GM19351 (cell line): ENCODE data around the gene CFHR3.
"Not testable (repeated sequence)": the region's sequence is repeated elsewhere in the genome, so short reads cannot be mapped to it uniquely, and the experiment has no call there.

Source experiments
- ATAC-seq: cut with Tn5 transposase; IDR thresholded peaks from one replicate; pipeline ENCODE4 v1.9.1; 2021; ENCODE audit warnings: mild to moderate bottlenecking, moderate library complexity; ENCODE audit not compliant: unreplicated experiment

Gene CFHR3

GRCh38 chr1:196774603-196775002, at the start of gene CFHR3:
Gene CFHR3 (plus strand): TSS chr1:196774840. CDS start chr1:196774887, 47 bp downstream.
- peak; percentile 58 for ATAC-seq

GRCh38 chr1:196732526-196732925, 42.1 kb upstream of the CFHR3 start:
- no peak for ATAC-seq

GRCh38 chr1:196733091-196733970, 41.3 kb upstream of the CFHR3 start:
- ATAC-seq = no peak

GRCh38 chr1:196734006-196734405, 40.6 kb upstream of the CFHR3 start:
- ATAC-seq = no peak

- no peak for ATAC-seq
These were observed 40.2 kb upstream of the CFHR3 start for GRCh38 chr1:196734460-196734859.

GRCh38 chr1:196738730-196739129, 35.9 kb upstream of the CFHR3 start:
- ATAC-seq = no peak

- ATAC-seq = peak; percentile 98
These were observed 31.4 kb upstream of the CFHR3 start for GRCh38 chr1:196743244-196743643.

- not testable (repeated sequence) for ATAC-seq
These were observed 9.5 kb upstream of the CFHR3 start for GRCh38 chr1:196765019-196765740.

GRCh38 chr1:196769823-196770222, 4.8 kb upstream of the CFHR3 start:
- not testable (repeated sequence) for ATAC-seq

- no peak for ATAC-seq
These were observed 927 bp upstream of the CFHR3 start for GRCh38 chr1:196773713-196774112.

GRCh38 chr1:196774175-196774574, 465 bp upstream of the CFHR3 start:
- ATAC-seq = no peak

GRCh38 chr1:196777603-196778002, 3.0 kb downstream of the CFHR3 start:
- ATAC-seq = no peak

GRCh38 chr1:196779093-196779492, 4.5 kb downstream of the CFHR3 start:
- ATAC-seq = no peak

- ATAC-seq = not testable (repeated sequence)
These were observed 16.6 kb downstream of the CFHR3 start for GRCh38 chr1:196791252-196791651.

GRCh38 chr1:196794103-196794502, 19.5 kb downstream of the CFHR3 start:
- ATAC-seq = not testable (repeated sequence)

GRCh38 chr1:196797891-196798290, 23.3 kb downstream of the CFHR3 start:
- ATAC-seq = no peak

- not testable (repeated sequence) for ATAC-seq
These were observed 27.3 kb downstream of the CFHR3 start for GRCh38 chr1:196801920-196802319.

GRCh38 chr1:196808529-196809235, 34.0 kb downstream of the CFHR3 start:
- no peak for ATAC-seq

GRCh38 chr1:196817442-196817841, 42.8 kb downstream of the CFHR3 start:
- ATAC-seq = not testable (repeated sequence)

GRCh38 chr1:196819531-196819930, 44.9 kb downstream of the CFHR3 start, which contains the start of gene CFHR1:
Gene CFHR1 (plus strand): TSS chr1:196819731. CDS start chr1:196819845, 114 bp downstream.
- not testable (repeated sequence) for ATAC-seq

GRCh38 chr1:196827860-196828259, 53.2 kb downstream of the CFHR3 start:
- ATAC-seq = peak; percentile 92
